ENCODE results near the gene SLC22A1. TPM values are rescaled to one million over a fixed set of nuclear protein-coding genes. Genes with fewer than 3 reads are reported as not detected.

Gene SLC22A1
- total and polyA plus RNA-seq, 2 of the 8 experiments (the other 6 are each of a cell fraction or from before 2014, with no cell fraction given) = 0.12 to 0.45 TPM

GRCh38 chr6:160170018-160170680, 48.5 kb downstream of the SLC22A1 start:
- Histone ChIP-seq H2AK5ac (ENCODE audit: low read depth, low read length) (no peak overlapping the region), H2BK120ac (replicated peaks; ENCODE audit: low read depth, low read length) (no peak overlapping the region), H3K79me2 (ENCODE audit: control insufficient read depth in 1 of 2, insufficient read depth in 2 of 2, low read length in 2 of 2) (no peaks in the 10 kb centered on the region), H2BK5ac (ENCODE audit: low read depth, low read length) (no peak overlapping the region), H3K79me1 (ENCODE audit: low read depth, low read length) (no peaks in the 10 kb centered on the region), H3K56ac (replicated peaks; ENCODE audit: insufficient read length, low read depth, low read length) (no peak overlapping the region), H3K4me3 (ENCODE audit: extremely low read depth in 1 of 4, insufficient read depth in 2 of 4, low read depth in 3 of 4, low read length in 4 of 4) (no peak overlapping the region), H3K9me3 (ENCODE audit: insufficient read depth in 2 of 2, low read depth in 1 of 2, low read length in 1 of 2) (no peaks in the 10 kb centered on the region), H4K91ac (replicated peaks; ENCODE audit: insufficient read length, low read length) (no peak overlapping the region), H3K4me2 (ENCODE audit: insufficient read depth in 1 of 2, low read depth in 2 of 2, low read length in 2 of 2) (no peak overlapping the region), H3K9ac (replicated peaks in 1 of 4; ENCODE audit: extremely low read depth in 1 of 4, low read depth in 3 of 4, low read length in 3 of 4) (no peak overlapping the region), H2AFZ (ENCODE audit: low read length) (peak overlapping the region; percentile 71; the same call in 1 of the 2 replicates), H2BK12ac (ENCODE audit: low read depth, low read length) (no peak overlapping the region), H3K4me1 (replicated peaks in 1 of 4; ENCODE audit: control insufficient read depth in 3 of 4, insufficient read depth in 4 of 4, low read length in 3 of 4) (peaks cover 0 to 3% (median 2%) of the 10 kb centered on the region in 4 experiments; a peak in 2 of 7 replicates), H3K14ac (ENCODE audit: insufficient read length) (no peak overlapping the region), H3K23me2 (ENCODE audit: low read depth, low read length) (0 out of 2 replicates have a peak, but pooled peaks cover 2% of the 10 kb centered on the region), H3K4ac (replicated peaks; ENCODE audit: insufficient read length, low read depth, low read length) (no peak overlapping the region), H3K36me3 (ENCODE audit: control insufficient read depth in 2 of 4, insufficient read depth in 4 of 4, low read length in 3 of 4) (no peaks in the 10 kb centered on the region), H3K18ac (ENCODE audit: extremely low read depth, low read length) (no peak overlapping the region), H3K27me3 (replicated peaks in 1 of 4; ENCODE audit: control insufficient read depth in 3 of 4, extremely low read depth in 1 of 4, insufficient read depth in 3 of 4, low read length in 3 of 4) (no peaks in the 10 kb centered on the region; a peak in 1 of 7 replicates), H3K23ac (ENCODE audit: insufficient read length) (no peak overlapping the region), H4K5ac (ENCODE audit: insufficient read length, low read depth, low read length) (no peak overlapping the region), H2BK15ac (ENCODE audit: low read length) (no peak overlapping the region), H2BK20ac (ENCODE audit: low read length) (no peak overlapping the region), H4K8ac (ENCODE audit: extremely low read depth, insufficient read depth, low read length) (no peak overlapping the region), H3K27ac (ENCODE audit: low read depth, low read length) (no peak overlapping the region), H4K20me1 (replicated peaks in 1 of 2; ENCODE audit: control insufficient read depth in 1 of 2, insufficient read depth in 2 of 2, low read length in 2 of 2) (peaks cover 0 to 2% of the 10 kb centered on the region in 2 experiments)
- TF ChIP-seq CREB1 (IDR thresholded peaks at IDR 0.05) = no peak
- DNase-seq (ENCODE audit: low read depth in 1 of 2, low spot score in 2 of 2) = no peak
- FAIRE-seq = no peak
- ChIA-PET POLR2A (ENCODE audit: partially characterized antibody) (no interaction called here), CTCF (ENCODE audit: partially characterized antibody) (no interaction called here)
- 88% methylated on average over 6 of the region's 6 CpGs; no CpG with 5 or more reads in 1 of the 2 experiments for WGBS, 2 experiments (ENCODE audit: extremely low coverage in 1 of 2, insufficient coverage in 1 of 2, insufficient read length in 1 of 2, insufficient replicate concordance in 2 of 2, low coverage in 1 of 2, low lambda C conversion rate in 2 of 2, missing lambda C conversion rate in 1 of 2)
